ENCODE measurements around the gene ZNF584.

Gene ZNF584

DNA sequence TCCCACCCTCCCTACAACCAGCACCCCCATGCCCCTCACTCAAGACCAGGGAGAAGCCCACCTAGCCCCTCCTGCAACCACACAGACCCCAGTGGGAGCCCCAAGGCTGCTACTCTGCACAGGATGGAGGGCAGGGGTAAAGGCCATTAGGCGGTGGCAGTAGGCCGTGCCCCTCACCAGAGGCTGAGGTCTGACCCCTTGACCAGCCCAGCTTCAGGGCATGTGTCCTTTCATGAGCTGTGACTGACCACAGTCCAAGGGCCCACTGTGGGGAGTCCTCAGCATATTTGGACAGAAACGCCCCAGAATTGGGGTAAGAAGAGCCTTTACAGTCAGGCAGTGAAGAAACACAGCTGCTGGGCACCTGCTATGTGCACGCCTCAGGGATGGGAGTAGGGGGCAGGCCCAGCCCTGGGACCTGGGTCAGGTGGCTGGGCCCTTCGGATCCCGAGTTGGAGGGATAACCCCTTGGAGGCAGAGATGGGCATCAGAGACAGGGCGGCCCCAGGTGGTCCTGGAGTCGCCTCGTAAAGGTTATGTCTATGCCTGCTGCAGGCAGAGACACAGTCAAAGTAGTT is 23.0 kb upstream of the ZNF584 start:
- Histone ChIP-seq H2BK5ac (ENCODE audit: low read depth, low read length, poor library complexity) (no peak overlapping the region), H2AFZ (ENCODE audit: insufficient read depth, low read length, poor library complexity) (no peak overlapping the region), H3K4me3 (ENCODE audit: low read depth, low read length) (no peak overlapping the region), H2AK5ac (ENCODE audit: low read length) (peak overlapping the region; percentile 56), H3K27me3 (ENCODE audit: insufficient read depth, low read length) (no peaks in the 10 kb centered on the region), H3K27ac (ENCODE audit: low read depth, low read length) (peak overlapping the region; percentile 97), H4K8ac (ENCODE audit: low read depth, low read length) (peak overlapping the region; percentile 95), H4K91ac (ENCODE audit: low read depth, low read length) (peak overlapping the region; percentile 98), H3K4me2 (ENCODE audit: low read length) (peak overlapping the region; percentile 63), H3K9ac (ENCODE audit: low read length) (peak overlapping the region; percentile 99), H3K4me1 (ENCODE audit: control insufficient read depth in 1 of 2, insufficient read depth in 2 of 2, low read length in 2 of 2) (peaks cover 18 to 28% of the 10 kb centered on the region in 2 experiments), H3K4ac (ENCODE audit: low read depth, low read length) (peak overlapping the region; percentile 23), H3K18ac (ENCODE audit: low read length) (peak overlapping the region; percentile 9), H2BK120ac (ENCODE audit: insufficient read depth, low read length, poor library complexity) (no peak overlapping the region), H3K79me1 (ENCODE audit: low read length) (peaks cover 15% of the 10 kb centered on the region), H2BK12ac (ENCODE audit: low read length) (no peak overlapping the region), H3K14ac (ENCODE audit: low read length) (peak overlapping the region; percentile 94), H3K36me3 (ENCODE audit: control insufficient read depth in 1 of 2, insufficient read depth in 2 of 2, low read length in 2 of 2) (peaks cover 6 to 14% of the 10 kb centered on the region in 2 experiments), H3K9me3 (ENCODE audit: insufficient read depth, low read depth, low read length) (no peaks in the 10 kb centered on the region), H3K79me2 (ENCODE audit: control insufficient read depth, insufficient read depth, low read length, poor library complexity) (peaks cover 15% of the 10 kb centered on the region), H3K23ac (ENCODE audit: low read length) (no peak overlapping the region), H4K12ac (ENCODE audit: low read depth, low read length) (peak overlapping the region; percentile 45)
- WGBS (ENCODE audit: extremely low coverage, insufficient coverage, insufficient read length) = no CpG with 5 or more reads among the region's 9 CpGs
- no peak for DNase-seq

DNA sequence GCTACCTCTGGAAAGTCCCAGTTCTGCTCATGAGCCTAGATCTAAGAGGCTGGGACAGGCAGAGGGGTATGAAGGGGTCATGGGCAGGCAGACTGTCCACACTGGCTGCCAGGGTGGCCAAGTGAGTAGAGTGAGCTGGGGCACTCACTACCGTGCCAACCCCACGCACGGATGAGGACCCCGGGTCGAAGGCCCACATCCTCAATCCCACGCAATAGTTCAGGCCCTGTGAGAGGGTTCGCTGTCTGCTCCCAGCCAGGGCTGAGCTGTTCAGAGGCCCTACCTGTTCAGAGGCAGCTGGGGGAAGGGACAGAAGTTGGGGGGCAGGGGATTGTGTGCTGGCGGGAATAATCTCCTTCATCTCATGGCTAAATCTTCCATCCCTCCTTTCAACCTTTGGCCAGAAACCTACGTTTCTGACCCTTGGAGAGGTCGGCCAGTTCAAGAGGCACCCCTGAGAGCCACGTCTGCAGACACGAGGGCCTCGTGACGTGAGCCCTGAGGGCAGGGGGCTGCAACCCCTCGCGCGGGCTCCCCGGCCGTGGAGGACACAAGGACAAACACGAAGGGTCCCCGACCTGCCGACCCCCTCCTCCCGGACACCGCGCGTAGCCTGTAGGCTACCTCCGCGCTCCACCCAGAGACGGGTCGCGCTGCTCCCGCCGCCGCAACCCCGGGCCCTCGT is 22.4 kb upstream of the ZNF584 start:
- H3K4ac ChIP-seq (ENCODE audit: low read depth, low read length) = peak overlapping the region; percentile 23
- peak overlapping the region; percentile 99 for H3K9ac ChIP-seq (ENCODE audit: low read length)
- H3K79me1 ChIP-seq (ENCODE audit: low read length) = peaks cover 11% of the 10 kb centered on the region
- H4K91ac ChIP-seq (ENCODE audit: low read depth, low read length) = peak overlapping the region; percentile 98
- peak overlapping the region; percentile 77 for H2AFZ ChIP-seq (ENCODE audit: insufficient read depth, low read length, poor library complexity)
- peak overlapping the region; percentile 81 for H2BK5ac ChIP-seq (ENCODE audit: low read depth, low read length, poor library complexity)
- H3K4me2 ChIP-seq (ENCODE audit: low read length) = peak overlapping the region; percentile 63
- peak overlapping the region; percentile 70 for H2BK120ac ChIP-seq (ENCODE audit: insufficient read depth, low read length, poor library complexity)
- H2AK5ac ChIP-seq (ENCODE audit: low read length) = peak overlapping the region; percentile 56
- H3K23ac ChIP-seq (ENCODE audit: low read length) = no peak overlapping the region
- no peaks in the 10 kb centered on the region for H3K27me3 ChIP-seq (ENCODE audit: insufficient read depth, low read length)
- peak overlapping the region; percentile 95 for H4K12ac ChIP-seq (ENCODE audit: low read depth, low read length)
- peak overlapping the region; percentile 96 for H3K18ac ChIP-seq (ENCODE audit: low read length)
- peak overlapping the region; percentile 94 for H3K14ac ChIP-seq (ENCODE audit: low read length)
- H3K9me3 ChIP-seq (ENCODE audit: insufficient read depth, low read depth, low read length) = no peaks in the 10 kb centered on the region
- H3K4me3 ChIP-seq (ENCODE audit: low read depth, low read length) = peak overlapping the region; percentile 80
- H3K27ac ChIP-seq (ENCODE audit: low read depth, low read length) = peak overlapping the region; percentile 97
- no peak overlapping the region for H2BK12ac ChIP-seq (ENCODE audit: low read length)
- H4K8ac ChIP-seq (ENCODE audit: low read depth, low read length) = peak overlapping the region; percentile 95
- H3K36me3 ChIP-seq (ENCODE audit: control insufficient read depth in 1 of 2, insufficient read depth in 2 of 2, low read length in 2 of 2) = peaks cover 8 to 17% of the 10 kb centered on the region in 2 experiments
- peaks cover 18 to 28% of the 10 kb centered on the region in 2 experiments for H3K4me1 ChIP-seq (ENCODE audit: control insufficient read depth in 1 of 2, insufficient read depth in 2 of 2, low read length in 2 of 2)
- no peak for DNase-seq
- WGBS (ENCODE audit: extremely low coverage, insufficient coverage, insufficient read length) = no CpG with 5 or more reads among the region's 36 CpGs
- H3K79me2 ChIP-seq (ENCODE audit: control insufficient read depth, insufficient read depth, low read length, poor library complexity) = peaks cover 15% of the 10 kb centered on the region

DNA sequence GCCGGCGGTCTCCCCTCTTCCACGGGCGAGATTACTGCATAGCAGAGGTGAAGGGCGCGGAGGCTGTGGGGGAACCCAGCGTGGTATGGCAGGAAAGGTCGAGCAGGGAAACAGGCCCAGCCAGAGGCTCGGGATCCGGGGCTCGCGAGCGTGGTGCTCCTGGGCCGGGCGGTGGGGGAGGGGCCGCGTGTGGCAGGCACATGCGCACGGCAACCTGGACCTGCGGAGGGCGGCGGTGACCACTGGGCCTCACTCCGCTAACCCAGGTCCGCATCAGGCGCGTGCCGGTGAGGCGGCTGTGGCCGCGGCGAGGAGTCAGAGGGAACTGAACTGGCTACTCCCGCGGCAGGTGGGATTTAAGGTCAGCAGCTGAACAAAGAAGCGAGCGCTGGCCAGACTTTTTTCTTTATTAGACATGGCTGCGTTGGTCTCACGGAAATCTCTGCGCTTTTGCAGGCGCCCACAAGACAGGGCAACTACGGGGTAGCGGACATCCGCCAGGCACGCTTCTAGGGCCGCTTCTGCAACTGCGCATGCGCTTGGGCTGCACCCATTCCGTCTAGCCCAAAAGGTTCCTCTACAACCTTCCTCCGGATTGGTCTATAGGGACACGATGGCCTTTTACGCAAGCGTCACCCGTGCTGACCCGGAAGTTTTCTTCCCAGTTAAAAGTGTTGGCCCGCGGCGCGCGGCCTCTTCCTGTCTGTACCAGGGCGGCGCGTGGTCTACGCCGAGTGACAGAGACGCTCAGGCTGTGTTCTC is 21.7 kb upstream of the ZNF584 start, which contains the start of gene RPS5:
RPS5 (plus strand) TSS at position 694 of the 762 bp plus-strand sequence. CDS start 869 bp downstream, outside the sequence.
- peaks cover 11% of the 10 kb centered on the region for H3K79me1 ChIP-seq (ENCODE audit: low read length)
- no peak within 1 kb of the TSS for H3K23ac ChIP-seq (ENCODE audit: low read length)
- DNase-seq = peak; percentile 98 to 99
- H3K4me1 ChIP-seq (ENCODE audit: control insufficient read depth in 1 of 2, insufficient read depth in 2 of 2, low read length in 2 of 2) = peaks cover 15 to 25% of the 10 kb centered on the region in 2 experiments
- H4K12ac ChIP-seq (ENCODE audit: low read depth, low read length) = peak within 1 kb of the TSS; percentile 95
- H2BK120ac ChIP-seq (ENCODE audit: insufficient read depth, low read length, poor library complexity) = peak within 1 kb of the TSS; percentile 70
- H3K14ac ChIP-seq (ENCODE audit: low read length) = peak within 1 kb of the TSS; percentile 94
- H3K4me3 ChIP-seq (ENCODE audit: low read depth, low read length) = peak within 1 kb of the TSS; percentile 80
- no peak within 1 kb of the TSS for H2BK12ac ChIP-seq (ENCODE audit: low read length)
- WGBS (ENCODE audit: extremely low coverage, insufficient coverage, insufficient read length) = no CpG with 5 or more reads among the region's 64 CpGs
- H3K27me3 ChIP-seq (ENCODE audit: insufficient read depth, low read length) = no peaks in the 10 kb centered on the region
- H2BK5ac ChIP-seq (ENCODE audit: low read depth, low read length, poor library complexity) = peak within 1 kb of the TSS; percentile 81
- peak within 1 kb of the TSS; percentile 63 for H3K4me2 ChIP-seq (ENCODE audit: low read length)
- H3K9ac ChIP-seq (ENCODE audit: low read length) = peak within 1 kb of the TSS; percentile 99
- H4K91ac ChIP-seq (ENCODE audit: low read depth, low read length) = peak within 1 kb of the TSS; percentile 98
- peak within 1 kb of the TSS; percentile 77 for H2AFZ ChIP-seq (ENCODE audit: insufficient read depth, low read length, poor library complexity)
- no peaks in the 10 kb centered on the region for H3K9me3 ChIP-seq (ENCODE audit: insufficient read depth, low read depth, low read length)
- peaks cover 13 to 21% of the 10 kb centered on the region in 2 experiments for H3K36me3 ChIP-seq (ENCODE audit: control insufficient read depth in 1 of 2, insufficient read depth in 2 of 2, low read length in 2 of 2)
- H3K27ac ChIP-seq (ENCODE audit: low read depth, low read length) = peak within 1 kb of the TSS; percentile 97
- H3K18ac ChIP-seq (ENCODE audit: low read length) = peak within 1 kb of the TSS; percentile 96
- peak within 1 kb of the TSS; percentile 56 for H2AK5ac ChIP-seq (ENCODE audit: low read length)
- peak within 1 kb of the TSS; percentile 95 for H4K8ac ChIP-seq (ENCODE audit: low read depth, low read length)
- peaks cover 15% of the 10 kb centered on the region for H3K79me2 ChIP-seq (ENCODE audit: control insufficient read depth, insufficient read depth, low read length, poor library complexity)
- H3K4ac ChIP-seq (ENCODE audit: low read depth, low read length) = peak within 1 kb of the TSS; percentile 80
